HepG2 (cell line): Measurements from ENCODE around the gene CRYZL1. TPM values are rescaled to one million over a fixed set of nuclear protein-coding genes. Genes with fewer than 3 reads are reported as not detected.

Source experiments
- CBX1 ChIP-seq: IDR thresholded peaks from one replicate; pipeline ENCODE4 v1.6.1; 2016; ENCODE audit warnings: antibody characterized with exemption, low read depth
- IRF2 ChIP-seq: IDR thresholded peaks from 2 replicates; pipeline ENCODE4 v1.6.1; 2018; ENCODE audit warnings: missing genetic modification reagents, missing compliant biosample characterization
- ISX ChIP-seq: sonication (generic); formaldehyde crosslinking; conservative IDR thresholded peaks from 2 replicates; pipeline ENCODE4 v1.5.0; 2020; ENCODE audit warnings: missing genetic modification reagents
- NONO ChIP-seq, 2 experiments: fragments of 450-650 bp in 1 of 2; sonication (generic) in 1 of 2; formaldehyde crosslinking in 1 of 2; IDR thresholded peaks in 1 of 2; conservative IDR thresholded peaks in 1 of 2; 2 replicates each; pipeline versions ENCODE4 v1.6.1 to v1.8.0; 2017 to 2022; ENCODE audit warnings: mild to moderate bottlenecking in 1 of 2, missing genetic modification reagents in 1 of 2, moderate library complexity in 1 of 2
- RBM39 ChIP-seq: fragments of 200-400 bp; formaldehyde crosslinking; IDR thresholded peaks from one replicate; pipeline ENCODE4 v1.6.1; 2018; ENCODE audit warnings: antibody characterized with exemption, mild to moderate bottlenecking, low read depth, low read length; ENCODE audit not compliant: poor library complexity, severe bottlenecking
- RFX5 ChIP-seq: IDR thresholded peaks from 2 replicates; pipeline ENCODE4 v1.6.1; 2011; ENCODE audit warnings: low read depth, low read length, improper control_type of control experiment
- ZFX ChIP-seq: sonication (generic); formaldehyde crosslinking; IDR thresholded peaks from 2 replicates; pipeline ENCODE4 v1.4.0; 2020; ENCODE audit warnings: mild to moderate bottlenecking, low read depth, missing genetic modification reagents, moderate library complexity
- ZNF235 ChIP-seq: sonication (generic); formaldehyde crosslinking; IDR thresholded peaks from 2 replicates; pipeline ENCODE4 v1.8.1; 2023; ENCODE audit warnings: mild to moderate bottlenecking, missing genetic modification reagents, borderline replicate concordance
- ZNF446 ChIP-seq: sonication (generic); formaldehyde crosslinking; IDR thresholded peaks from 2 replicates; pipeline ENCODE4 v1.5.0; 2020; ENCODE audit warnings: mild to moderate bottlenecking, missing genetic modification reagents
- ZNF530 ChIP-seq: sonication (generic); formaldehyde crosslinking; IDR thresholded peaks from 2 replicates; pipeline ENCODE4 v1.5.0; 2020; ENCODE audit warnings: low read depth, mild to moderate bottlenecking, missing genetic modification reagents
- ZNF550 ChIP-seq: sonication (generic); formaldehyde crosslinking; IDR thresholded peaks from 2 replicates; pipeline ENCODE4 v1.4.0; 2020; ENCODE audit warnings: mild to moderate bottlenecking, missing genetic modification reagents, borderline replicate concordance
- ZNF607 ChIP-seq: sonication (generic); formaldehyde crosslinking; IDR thresholded peaks from 2 replicates; pipeline ENCODE4 v1.5.1; 2020; ENCODE audit warnings: missing genetic modification reagents, mild to moderate bottlenecking, borderline replicate concordance
- ZSCAN25 ChIP-seq: sonication (generic); formaldehyde crosslinking; IDR thresholded peaks from 2 replicates; pipeline ENCODE4 v1.8.0; 2022; ENCODE audit warnings: mild to moderate bottlenecking, missing genetic modification reagents
- polyA plus RNA-seq, 8 experiments: library from polyadenylated mRNA; depleted of rRNA in 3 of 8; stranded (reverse) in 7 of 8; unstranded in 1 of 8; fragments of >200 nt; fragmentation: Illumina TruSeq in 4 of 8; extraction: Trizol in 4 of 8; gene quantifications; 2 replicates each; pipeline versions ENCODE4 v1.2.1 to v1.2.3, GENCODE V29; 2011 to 2016; ENCODE audit warnings: low read depth in 4 of 8, missing spikeins in 1 of 8, mixed read lengths in 1 of 8; ENCODE audit not compliant: insufficient read depth in 1 of 8
- total RNA-seq, 5 experiments: library from RNA; depleted of rRNA; stranded (reverse); fragments of >200 nt; fragmentation: Illumina TruSeq; extraction: Trizol; gene quantifications; 2 replicates each; pipeline ENCODE4 v1.2.3, GENCODE V29; 2016; ENCODE audit warnings: low read depth in 1 of 5
- TF ChIP-seq, protein P1 (sequence below): sonication (generic); formaldehyde crosslinking; IDR thresholded peaks from 2 replicates; pipeline ENCODE4 v1.4.0; 2020; ENCODE audit warnings: mild to moderate bottlenecking, missing genetic modification reagents, borderline replicate concordance
- TF ChIP-seq, protein P2 (sequence below): sonication (generic); formaldehyde crosslinking; IDR thresholded peaks from 2 replicates; pipeline ENCODE4 v1.8.0; 2022; ENCODE audit warnings: missing genetic modification reagents, mild to moderate bottlenecking, borderline replicate concordance
- TF ChIP-seq, protein P3 (sequence below): sonication (generic); formaldehyde crosslinking; IDR thresholded peaks from 2 replicates; pipeline ENCODE4 v1.5.0; 2020; ENCODE audit warnings: mild to moderate bottlenecking, low read depth, missing genetic modification reagents, borderline replicate concordance
- TF ChIP-seq, protein P4 (sequence below): sonication (generic); formaldehyde crosslinking; IDR thresholded peaks from 2 replicates; pipeline ENCODE4 v1.4.0; 2020; ENCODE audit warnings: missing genetic modification reagents, borderline replicate concordance

The CRYZL1 gene
- total and polyA plus RNA-seq, 2 of the 13 experiments (the other 11 are each of a cell fraction or from before 2014, with no cell fraction given): 20.3 to 27.7 TPM

DNA sequence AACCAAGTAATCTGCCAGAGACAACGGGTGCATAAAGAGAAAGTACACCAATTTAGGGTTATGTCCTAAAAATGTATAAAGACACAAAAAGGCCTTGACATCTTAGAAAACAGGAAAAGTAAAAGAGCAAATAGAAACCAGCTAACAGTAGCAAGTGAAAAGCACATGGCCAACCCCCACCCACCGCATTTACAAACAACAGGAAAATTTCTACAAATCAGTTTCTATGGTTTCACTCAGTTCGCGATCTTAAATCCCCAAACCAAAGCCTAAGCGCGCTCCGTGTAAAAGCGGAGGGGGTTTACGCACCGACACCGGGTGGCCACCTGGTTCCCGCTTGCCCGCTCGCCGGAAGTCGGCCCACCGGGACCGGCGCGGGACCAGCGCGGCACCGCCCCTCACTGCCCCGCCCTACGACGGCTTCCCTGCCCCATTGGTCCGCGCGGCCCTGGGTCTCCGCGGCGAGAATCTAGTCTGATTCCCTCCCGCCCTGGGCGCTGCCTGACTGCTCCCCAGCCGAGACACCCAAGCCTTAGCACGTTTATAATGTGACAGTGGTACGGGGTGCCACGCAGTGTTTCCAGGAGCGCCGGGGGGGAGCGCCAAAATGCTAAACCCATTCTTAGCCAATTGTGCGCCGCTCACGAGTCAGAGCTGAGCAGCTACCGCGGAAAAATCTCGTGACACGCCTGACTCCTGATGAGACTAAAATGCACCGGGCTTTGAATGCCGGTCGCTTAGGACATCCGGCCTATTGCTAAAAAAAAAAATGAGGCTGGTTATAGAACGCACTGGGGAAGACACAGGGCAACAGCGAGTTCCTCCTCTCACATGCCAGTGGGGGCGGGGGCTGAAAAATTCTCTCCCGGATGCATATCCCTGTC lies 99.5 kb downstream of the CRYZL1 start, which contains the start of gene GART (continued):
- TF ChIP-seq CBX1 (no peak), ZNF550 (CRISPR knock-in tag) (no peak), ZNF530 (no peak), NONO (IDR thresholded peaks at IDR 0.05) (no peak), NONO (CRISPR knock-in tag; conservative IDR thresholded peaks at IDR 0.05) (peak; percentile 72), ZNF607 (peak; percentile 71; the same call in 1 of the 2 replicates), ZFX (peak; percentile 50; the same call in 1 of the 2 replicates), RBM39 (peak; percentile 85), RFX5 (peak; percentile 16; the same call in 1 of the 2 replicates), ZSCAN25 (CRISPR knock-in tag) (no peak), ZNF235 (CRISPR knock-in tag) (no peak), ISX (CRISPR knock-in tag) (no peak), ZNF446 (CRISPR knock-in tag) (no peak; the same call in 1 of the 2 replicates), IRF2 (CRISPR knock-in tag) (no peak)
- TF ChIP-seq, protein P1, sequence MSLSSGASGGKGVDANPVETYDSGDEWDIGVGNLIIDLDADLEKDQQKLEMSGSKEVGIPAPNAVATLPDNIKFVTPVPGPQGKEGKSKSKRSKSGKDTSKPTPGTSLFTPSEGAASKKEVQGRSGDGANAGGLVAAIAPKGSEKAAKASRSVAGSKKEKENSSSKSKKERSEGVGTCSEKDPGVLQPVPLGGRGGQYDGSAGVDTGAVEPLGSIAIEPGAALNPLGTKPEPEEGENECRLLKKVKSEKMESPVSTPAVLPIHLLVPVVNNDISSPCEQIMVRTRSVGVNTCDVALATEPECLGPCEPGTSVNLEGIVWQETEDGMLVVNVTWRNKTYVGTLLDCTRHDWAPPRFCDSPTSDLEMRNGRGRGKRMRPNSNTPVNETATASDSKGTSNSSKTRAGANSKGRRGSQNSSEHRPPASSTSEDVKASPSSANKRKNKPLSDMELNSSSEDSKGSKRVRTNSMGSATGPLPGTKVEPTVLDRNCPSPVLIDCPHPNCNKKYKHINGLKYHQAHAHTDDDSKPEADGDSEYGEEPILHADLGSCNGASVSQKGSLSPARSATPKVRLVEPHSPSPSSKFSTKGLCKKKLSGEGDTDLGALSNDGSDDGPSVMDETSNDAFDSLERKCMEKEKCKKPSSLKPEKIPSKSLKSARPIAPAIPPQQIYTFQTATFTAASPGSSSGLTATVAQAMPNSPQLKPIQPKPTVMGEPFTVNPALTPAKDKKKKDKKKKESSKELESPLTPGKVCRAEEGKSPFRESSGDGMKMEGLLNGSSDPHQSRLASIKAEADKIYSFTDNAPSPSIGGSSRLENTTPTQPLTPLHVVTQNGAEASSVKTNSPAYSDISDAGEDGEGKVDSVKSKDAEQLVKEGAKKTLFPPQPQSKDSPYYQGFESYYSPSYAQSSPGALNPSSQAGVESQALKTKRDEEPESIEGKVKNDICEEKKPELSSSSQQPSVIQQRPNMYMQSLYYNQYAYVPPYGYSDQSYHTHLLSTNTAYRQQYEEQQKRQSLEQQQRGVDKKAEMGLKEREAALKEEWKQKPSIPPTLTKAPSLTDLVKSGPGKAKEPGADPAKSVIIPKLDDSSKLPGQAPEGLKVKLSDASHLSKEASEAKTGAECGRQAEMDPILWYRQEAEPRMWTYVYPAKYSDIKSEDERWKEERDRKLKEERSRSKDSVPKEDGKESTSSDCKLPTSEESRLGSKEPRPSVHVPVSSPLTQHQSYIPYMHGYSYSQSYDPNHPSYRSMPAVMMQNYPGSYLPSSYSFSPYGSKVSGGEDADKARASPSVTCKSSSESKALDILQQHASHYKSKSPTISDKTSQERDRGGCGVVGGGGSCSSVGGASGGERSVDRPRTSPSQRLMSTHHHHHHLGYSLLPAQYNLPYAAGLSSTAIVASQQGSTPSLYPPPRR (CRISPR knock-in tag): 0 out of 2 replicates have a peak, but pooled peaks have one; percentile 11
- TF ChIP-seq, protein P2, sequence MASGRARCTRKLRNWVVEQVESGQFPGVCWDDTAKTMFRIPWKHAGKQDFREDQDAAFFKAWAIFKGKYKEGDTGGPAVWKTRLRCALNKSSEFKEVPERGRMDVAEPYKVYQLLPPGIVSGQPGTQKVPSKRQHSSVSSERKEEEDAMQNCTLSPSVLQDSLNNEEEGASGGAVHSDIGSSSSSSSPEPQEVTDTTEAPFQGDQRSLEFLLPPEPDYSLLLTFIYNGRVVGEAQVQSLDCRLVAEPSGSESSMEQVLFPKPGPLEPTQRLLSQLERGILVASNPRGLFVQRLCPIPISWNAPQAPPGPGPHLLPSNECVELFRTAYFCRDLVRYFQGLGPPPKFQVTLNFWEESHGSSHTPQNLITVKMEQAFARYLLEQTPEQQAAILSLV (CRISPR knock-in tag): no peak
- TF ChIP-seq, protein P3, sequence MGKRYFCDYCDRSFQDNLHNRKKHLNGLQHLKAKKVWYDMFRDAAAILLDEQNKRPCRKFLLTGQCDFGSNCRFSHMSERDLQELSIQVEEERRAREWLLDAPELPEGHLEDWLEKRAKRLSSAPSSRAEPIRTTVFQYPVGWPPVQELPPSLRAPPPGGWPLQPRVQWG (CRISPR knock-in tag): no peak
- TF ChIP-seq, protein P4, sequence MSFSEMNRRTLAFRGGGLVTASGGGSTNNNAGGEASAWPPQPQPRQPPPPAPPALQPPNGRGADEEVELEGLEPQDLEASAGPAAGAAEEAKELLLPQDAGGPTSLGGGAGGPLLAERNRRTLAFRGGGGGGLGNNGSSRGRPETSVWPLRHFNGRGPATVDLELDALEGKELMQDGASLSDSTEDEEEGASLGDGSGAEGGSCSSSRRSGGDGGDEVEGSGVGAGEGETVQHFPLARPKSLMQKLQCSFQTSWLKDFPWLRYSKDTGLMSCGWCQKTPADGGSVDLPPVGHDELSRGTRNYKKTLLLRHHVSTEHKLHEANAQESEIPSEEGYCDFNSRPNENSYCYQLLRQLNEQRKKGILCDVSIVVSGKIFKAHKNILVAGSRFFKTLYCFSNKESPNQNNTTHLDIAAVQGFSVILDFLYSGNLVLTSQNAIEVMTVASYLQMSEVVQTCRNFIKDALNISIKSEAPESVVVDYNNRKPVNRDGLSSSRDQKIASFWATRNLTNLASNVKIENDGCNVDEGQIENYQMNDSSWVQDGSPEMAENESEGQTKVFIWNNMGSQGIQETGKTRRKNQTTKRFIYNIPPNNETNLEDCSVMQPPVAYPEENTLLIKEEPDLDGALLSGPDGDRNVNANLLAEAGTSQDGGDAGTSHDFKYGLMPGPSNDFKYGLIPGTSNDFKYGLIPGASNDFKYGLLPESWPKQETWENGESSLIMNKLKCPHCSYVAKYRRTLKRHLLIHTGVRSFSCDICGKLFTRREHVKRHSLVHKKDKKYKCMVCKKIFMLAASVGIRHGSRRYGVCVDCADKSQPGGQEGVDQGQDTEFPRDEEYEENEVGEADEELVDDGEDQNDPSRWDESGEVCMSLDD: no peak
